Putamen (tissue), 1 donor: ENCODE data around the gene FKBP8.
"Not testable (repeated sequence)": the region's sequence is repeated elsewhere in the genome, so short reads cannot be mapped to it uniquely, and the experiment has no call there.

Experiments
- DNase-seq: peaks from one replicate; pipeline ENCODE4 v3.0.0-alpha.2; 2016; ENCODE audit warnings: low spot score

Gene FKBP8

DNA sequence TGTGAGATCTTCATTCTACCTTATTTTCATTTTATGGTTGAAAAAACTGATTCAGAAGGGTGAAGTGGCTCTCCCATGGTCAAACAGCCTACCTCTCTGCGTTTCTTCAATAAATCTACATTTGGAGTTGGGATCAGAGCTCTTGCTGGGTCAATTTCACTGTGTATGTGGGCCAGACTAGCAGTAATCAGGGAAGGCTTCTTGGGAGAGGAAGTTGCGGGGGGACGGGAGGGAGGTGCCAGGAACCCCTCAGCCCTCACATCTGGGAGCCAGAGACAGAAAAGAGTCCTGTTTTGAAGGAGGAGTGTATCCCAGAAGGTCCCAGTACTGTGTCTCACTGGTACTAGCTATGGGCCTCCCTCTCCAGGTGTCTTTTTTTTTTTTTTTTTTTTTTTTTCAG lies 15.2 kb upstream of the FKBP8 start:
- DNase-seq: no peak

GRCh38 chr19:18558202-18558555 lies 14.8 kb upstream of the FKBP8 start:
- no peak for DNase-seq

GRCh38 chr19:18557411-18558201 lies 14.2 kb upstream of the FKBP8 start, which contains the start of gene KXD1:
KXD1 (plus strand) TSS chr19:18557870; CDS start chr19:18562057, 4,187 bp downstream.
- peak; percentile 98 for DNase-seq

DNA sequence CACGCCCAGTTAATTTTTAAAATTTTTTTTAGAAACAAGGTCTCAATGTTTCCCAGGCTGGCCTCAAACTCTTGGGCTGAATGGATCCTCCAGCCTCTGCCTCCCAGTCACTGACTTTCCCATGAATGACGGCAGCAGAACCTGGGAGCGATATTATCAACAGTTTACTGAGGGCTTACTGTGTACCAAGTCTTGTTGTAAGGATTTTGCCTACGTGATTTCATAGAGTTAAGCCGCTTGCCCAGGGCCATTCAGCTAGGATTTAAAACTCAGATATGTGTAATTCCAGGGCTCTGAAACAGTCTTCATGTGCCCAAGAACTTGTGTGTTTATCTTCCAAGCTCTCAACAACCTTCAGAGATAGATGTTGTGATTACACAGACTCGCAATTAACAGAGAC lies 8.3 kb upstream of the FKBP8 start:
- DNase-seq: no peak

- peak; percentile 71 for DNase-seq
Observed at GRCh38 chr19:18543814-18544475, 572 bp upstream of the FKBP8 start.

DNA sequence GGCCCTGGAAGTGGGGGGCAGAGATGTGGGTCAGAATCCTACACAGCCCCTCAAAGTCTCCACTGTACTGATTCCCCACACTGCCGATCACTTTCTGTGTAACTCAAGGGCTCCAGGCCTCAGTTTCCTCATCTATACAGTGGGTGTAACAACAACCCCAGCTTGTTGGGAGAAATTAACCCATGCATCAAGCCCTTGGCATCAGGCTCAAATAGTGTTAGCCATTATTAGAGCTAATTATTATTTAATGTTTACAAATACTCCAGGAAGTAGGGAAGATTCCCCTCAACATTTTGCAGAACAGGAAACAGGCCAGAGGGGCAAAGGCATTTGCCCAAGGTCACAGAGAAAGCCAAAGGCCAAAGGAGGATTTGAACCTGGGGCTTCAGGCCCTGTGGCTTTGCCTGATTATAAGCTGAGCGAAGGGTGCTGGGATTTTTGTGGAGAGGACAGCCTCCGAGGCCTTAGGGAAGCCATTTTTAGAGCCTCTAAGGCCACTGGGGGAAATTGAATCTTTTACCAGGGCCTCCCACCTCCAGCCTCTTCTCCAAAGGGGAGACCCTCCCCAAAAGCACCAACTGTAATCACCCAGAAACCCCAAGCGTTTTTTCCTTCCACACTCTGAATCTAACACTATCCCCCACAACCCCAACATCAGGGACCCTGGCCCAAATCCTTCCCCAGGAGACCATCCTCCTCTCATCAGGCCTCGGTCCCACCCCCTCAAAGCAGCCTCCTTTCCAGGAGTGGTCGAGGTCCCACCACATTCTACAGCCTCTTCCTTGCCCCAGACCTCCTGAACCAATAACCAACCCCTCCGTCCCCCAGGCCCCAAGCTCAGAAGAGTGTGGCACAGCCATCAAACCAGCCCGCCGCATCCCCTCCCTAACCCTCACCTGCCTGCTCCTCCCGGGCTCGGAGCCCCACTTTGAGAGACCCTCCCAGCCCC lies 1.1 kb downstream of the FKBP8 start:
- DNase-seq: no peak

GRCh38 chr19:18541258-18541991 lies 1.9 kb downstream of the FKBP8 start:
- DNase-seq: no peak

DNA sequence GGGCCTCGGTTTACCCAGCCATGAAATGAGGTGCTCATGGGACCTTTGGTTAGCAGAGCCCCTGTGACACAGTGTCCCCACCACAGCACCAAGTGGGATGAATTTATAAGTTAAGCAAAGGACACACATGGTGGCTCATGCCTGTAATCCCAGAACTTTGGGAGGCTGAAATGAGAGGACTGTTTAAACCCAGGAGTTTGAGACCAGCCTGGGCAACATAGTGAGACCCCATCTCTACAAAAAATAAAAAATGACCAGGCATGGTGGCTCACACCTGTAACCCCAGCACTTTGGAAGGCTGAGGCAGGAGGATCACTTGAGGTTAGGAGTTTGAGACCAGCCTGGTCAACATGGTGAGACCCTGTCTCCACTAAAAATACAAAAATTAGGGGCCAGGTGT lies 3.2 kb downstream of the FKBP8 start:
- not testable (repeated sequence) for DNase-seq

DNA sequence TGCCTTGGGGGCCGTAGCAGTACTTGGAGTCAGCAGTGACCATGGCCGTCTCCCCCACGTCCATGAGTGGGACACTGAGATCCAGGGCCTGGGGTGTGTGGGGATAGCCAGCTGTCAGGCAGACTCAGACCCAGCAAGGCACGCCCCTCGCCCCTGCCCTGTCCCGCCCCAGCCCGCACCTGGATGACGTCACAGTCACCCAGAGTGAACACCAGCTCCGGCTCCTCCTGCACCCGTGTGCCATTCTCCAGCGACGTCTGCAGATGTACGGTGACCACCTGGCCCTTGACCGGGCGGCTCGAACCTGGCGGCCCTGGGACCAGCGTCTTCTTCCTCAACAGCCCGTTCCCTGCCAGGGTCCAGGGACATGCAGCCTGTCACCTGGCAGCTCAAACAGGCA lies 4.0 kb downstream of the FKBP8 start:
- DNase-seq: no peak

DNA sequence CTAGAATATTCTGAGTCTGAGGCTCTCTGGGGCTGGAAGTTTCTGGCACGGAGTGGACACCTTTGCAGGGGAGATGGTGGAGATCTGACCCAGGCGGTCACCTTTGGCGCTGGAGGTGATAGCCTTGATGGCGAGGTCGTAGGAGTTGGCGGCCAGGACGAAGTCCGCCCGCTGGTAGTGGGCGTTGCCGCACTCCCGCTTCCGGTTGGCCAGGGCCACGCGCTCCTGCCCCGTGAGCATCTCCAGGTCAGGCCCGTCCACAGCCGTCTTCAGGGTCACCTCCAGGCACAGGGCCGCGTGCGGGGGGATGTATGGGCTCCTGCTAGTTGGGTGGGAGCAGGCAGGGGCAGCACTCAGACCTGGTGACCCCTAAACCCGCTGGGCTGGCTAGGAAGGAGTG lies 5.3 kb downstream of the FKBP8 start:
- no peak for DNase-seq

GRCh38 chr19:18537431-18537830 lies 5.9 kb downstream of the FKBP8 start:
- no peak for DNase-seq

DNA sequence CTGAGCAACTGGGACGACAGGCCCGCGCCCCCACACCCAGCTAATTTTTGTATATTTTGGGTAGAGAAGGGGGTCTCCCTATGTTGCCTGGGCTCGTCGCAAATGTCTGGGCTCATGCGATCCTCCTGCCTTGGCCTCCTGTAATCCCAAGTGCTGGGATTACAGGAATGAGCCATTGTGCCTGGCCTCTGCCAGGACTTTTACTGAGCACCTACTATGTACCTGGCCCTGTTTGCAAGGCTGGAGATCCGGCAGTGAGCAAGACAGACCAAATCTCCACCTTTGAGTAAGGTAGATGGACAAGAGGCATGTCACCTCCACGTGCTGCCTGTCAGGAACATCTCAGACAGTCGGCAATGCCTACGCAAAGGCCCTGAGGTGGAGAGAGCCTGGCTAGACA lies 6.9 kb downstream of the FKBP8 start:
- DNase-seq: no peak

DNA sequence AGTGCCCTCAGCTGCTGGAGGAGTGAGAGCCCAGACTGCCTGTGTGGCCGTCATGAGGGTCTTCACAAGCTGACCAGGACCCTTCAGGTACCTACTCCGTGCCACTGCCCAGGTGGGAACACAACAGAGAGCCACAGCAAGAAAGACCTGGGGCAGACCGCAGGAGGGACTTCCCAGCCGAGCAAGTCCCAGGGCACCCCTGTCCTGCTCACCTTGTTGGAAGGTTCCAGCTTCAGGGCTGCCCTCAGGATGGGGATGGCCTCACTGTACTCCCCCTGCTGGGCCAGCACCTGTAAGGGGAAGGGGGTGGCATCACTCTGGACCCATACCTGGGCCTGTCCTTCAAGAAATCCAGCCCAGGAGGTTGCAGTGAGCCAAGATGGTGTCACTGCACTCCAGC lies 10.3 kb downstream of the FKBP8 start:
- no peak for DNase-seq

DNA sequence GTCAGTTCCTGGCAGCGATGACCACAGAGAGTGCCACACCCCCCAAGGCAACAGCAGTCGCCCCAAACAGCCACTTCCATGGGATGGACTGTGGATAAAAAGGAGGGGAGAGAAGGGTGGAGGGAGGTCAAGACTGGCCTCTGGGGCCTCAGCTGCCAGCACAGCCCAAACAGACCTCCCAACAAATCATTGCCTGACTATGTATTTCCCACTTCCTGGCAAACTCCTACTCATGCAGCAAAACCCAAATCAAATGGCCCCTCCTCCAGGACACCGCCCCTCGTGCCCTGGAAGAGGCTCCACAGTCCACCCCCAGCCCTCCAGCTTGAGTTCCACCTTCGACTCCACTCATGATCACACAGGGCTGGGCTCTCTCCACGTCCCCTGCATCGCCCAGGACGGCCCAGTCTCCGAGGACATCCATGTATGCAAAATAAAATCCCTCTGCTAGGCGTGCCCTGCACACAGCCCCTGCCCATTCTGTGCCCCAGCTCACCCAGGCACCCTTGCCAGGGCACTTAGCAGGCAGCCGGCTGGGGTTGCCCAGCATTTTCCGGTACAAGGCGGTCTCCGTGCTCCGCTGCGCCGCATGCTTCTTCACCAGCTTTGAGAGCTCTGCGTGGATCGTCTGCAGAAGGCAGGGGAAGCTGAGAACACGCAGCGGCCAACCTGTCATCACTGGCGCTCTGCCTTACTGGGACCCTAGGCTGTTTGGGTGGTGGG lies 11.0 kb downstream of the FKBP8 start:
- DNase-seq: no peak

- DNase-seq: no peak
Observed at GRCh38 chr19:18531485-18531884, 11.9 kb downstream of the FKBP8 start.

GRCh38 chr19:18529782-18530181 lies 13.6 kb downstream of the FKBP8 start:
- DNase-seq: no peak

- no peak for DNase-seq
Observed at GRCh38 chr19:18526316-18526715, 17.1 kb downstream of the FKBP8 start.

GRCh38 chr19:18523841-18524240 lies 19.5 kb downstream of the FKBP8 start:
- no peak for DNase-seq

- not testable (repeated sequence) for DNase-seq
Observed at GRCh38 chr19:18522862-18523440, 20.4 kb downstream of the FKBP8 start.

DNA sequence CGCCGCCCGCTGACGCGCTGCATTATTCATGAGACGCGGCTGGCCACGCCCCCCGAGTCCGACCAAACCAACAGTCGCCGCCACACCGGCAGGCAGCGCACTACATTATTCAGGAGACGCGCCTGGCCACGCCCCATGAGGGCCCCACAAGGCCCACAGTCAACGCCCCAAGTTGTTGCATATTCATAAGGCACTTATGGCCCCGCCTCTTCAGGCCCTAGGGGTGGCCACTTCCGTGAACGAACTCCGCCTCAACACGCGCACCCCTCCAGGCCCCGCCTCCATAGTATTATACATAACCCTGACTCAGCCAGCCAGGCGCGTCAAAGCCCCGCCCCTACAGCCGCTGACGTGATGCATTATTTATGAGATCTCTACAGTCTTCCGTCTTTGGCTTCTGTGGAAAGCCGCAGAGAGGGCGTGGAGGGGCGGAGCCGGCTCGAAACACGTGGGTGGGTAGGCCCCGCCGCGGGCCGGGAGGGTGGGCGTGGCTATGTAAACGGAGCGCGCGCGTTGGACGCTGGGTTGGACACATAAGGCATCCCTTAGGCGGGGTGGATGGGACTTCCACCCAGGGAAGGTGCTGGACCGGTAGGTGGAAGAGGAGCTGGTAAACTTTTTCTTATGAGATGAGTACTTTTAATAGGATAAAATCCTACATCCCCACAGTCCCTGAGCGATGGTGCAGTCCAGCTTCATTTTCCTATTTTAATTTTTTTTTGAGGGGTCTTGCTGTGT lies 21.1 kb downstream of the FKBP8 start:
- peak; percentile 100 for DNase-seq
